OCI-LY1 (cell line): ENCODE data around the gene MT1A.

Source experiments
- CTCF ChIP-seq: fragments of 200-600 bp; sonication (generic), shearing (Covaris generic); IDR thresholded peaks from 2 replicates; pipeline ENCODE4 v1.5.1; 2017; ENCODE audit warnings: mild to moderate bottlenecking, antibody characterized with exemption, low read length, moderate library complexity, mixed read lengths
- EZH2 ChIP-seq: fragments of 200-600 bp; sonication (generic), shearing (Covaris generic); IDR thresholded peaks from 2 replicates; pipeline ENCODE4 v1.8.0; 2017; ENCODE audit warnings: borderline replicate concordance, mixed run types, mild to moderate bottlenecking, antibody characterized with exemption, low read length, moderate library complexity, mixed read lengths

- TF ChIP-seq CTCF: no peak
- TF ChIP-seq EZH2: no peak
Measured at GRCh38 chr16:56632848-56633365, 5.6 kb upstream of the MT1A start.
